WTC11 (cell line): ENCODE measurements around the gene ZFP37. TPM values are rescaled to one million over a fixed set of nuclear protein-coding genes. Genes with fewer than 3 reads are reported as not detected.

Source experiments
- ATAC-seq: fragments of 200-7000 bp; cut with Tn5 transposase; 2 replicates; pipeline ENCODE4 v1.10.0; 2021; ENCODE audit warnings: mild to moderate bottlenecking, moderate library complexity
- CTCF ChIA-PET: fragments of 300-600 bp; sonication (Branson Sonifier 250); formaldehyde crosslinking; loops from one replicate; lab custom pipeline; 2021; ENCODE audit warnings: antibody characterized with exemption; lab: Charles Lee
- POLR2A ChIA-PET: fragments of 350-600 bp; sonication (Branson Sonifier 250); formaldehyde crosslinking; loops from one replicate; lab custom pipeline; 2021; ENCODE audit warnings: antibody characterized with exemption; lab: Charles Lee
- DNase-seq: peaks from one replicate; pipeline ENCODE4 v3.0.0; 2021; ENCODE audit warnings: low spot score
- H3K27ac Mint-ChIP-seq: 2 replicates; pipeline ENCODE4 v1.8.0; 2021; ENCODE audit warnings: mixed read lengths
- H3K27me3 Mint-ChIP-seq: 2 replicates; pipeline ENCODE4 v1.8.0; 2021; ENCODE audit warnings: low read depth, mild to moderate bottlenecking, moderate library complexity, mixed read lengths
- H3K36me3 Mint-ChIP-seq: 2 replicates; pipeline ENCODE4 v1.8.0; 2021; ENCODE audit warnings: mixed read lengths
- H3K4me1 Mint-ChIP-seq: 2 replicates; pipeline ENCODE4 v1.8.0; 2022; ENCODE audit warnings: mixed read lengths
- H3K4me3 Mint-ChIP-seq: 2 replicates; pipeline ENCODE4 v1.8.0; 2021; ENCODE audit warnings: mild to moderate bottlenecking, moderate library complexity, mixed read lengths
- H3K9me3 Mint-ChIP-seq: 2 replicates; pipeline ENCODE4 v1.8.0; 2021; ENCODE audit warnings: mixed read lengths
- AR ChIP-seq: fragments of 250-450 bp; sonication (Bioruptor Pico); IDR thresholded peaks from 2 replicates; pipeline ENCODE4 v1.9.0; 2021; ENCODE audit warnings: mild to moderate bottlenecking
- ATF2 ChIP-seq: sonication (generic); formaldehyde crosslinking; IDR thresholded peaks from 2 replicates; pipeline ENCODE4 v1.8.1; 2022; ENCODE audit warnings: low read depth, missing genetic modification reagents, borderline replicate concordance
- ATF3 ChIP-seq: sonication (generic); formaldehyde crosslinking; conservative IDR thresholded peaks from 2 replicates; pipeline ENCODE4 v1.8.1; 2022; ENCODE audit warnings: mild to moderate bottlenecking, missing genetic modification reagents
- E2F1 ChIP-seq: sonication (generic); formaldehyde crosslinking; IDR thresholded peaks from 2 replicates; pipeline ENCODE4 v1.8.0; 2022; ENCODE audit warnings: mild to moderate bottlenecking, missing genetic modification reagents
- E2F4 ChIP-seq: sonication (generic); formaldehyde crosslinking; IDR thresholded peaks from 2 replicates; pipeline ENCODE4 v1.8.1; 2022; ENCODE audit warnings: low read depth, mild to moderate bottlenecking, moderate library complexity, missing genetic modification reagents, borderline replicate concordance
- ELF4 ChIP-seq: sonication (generic); formaldehyde crosslinking; IDR thresholded peaks from 2 replicates; pipeline ENCODE4 v1.8.1; 2022; ENCODE audit warnings: low read depth, mild to moderate bottlenecking, moderate library complexity, missing genetic modification reagents
- ESRRA ChIP-seq: sonication (generic); formaldehyde crosslinking; IDR thresholded peaks from 2 replicates; pipeline ENCODE4 v1.8.1; 2022; ENCODE audit warnings: mild to moderate bottlenecking, missing genetic modification reagents, borderline replicate concordance
- GABPB1 ChIP-seq: sonication (generic); formaldehyde crosslinking; IDR thresholded peaks from 2 replicates; pipeline ENCODE4 v1.8.1; 2023; ENCODE audit warnings: mild to moderate bottlenecking, missing genetic modification reagents
- GRHL2 ChIP-seq: fragments of 250-450 bp; sonication (Bioruptor Pico); IDR thresholded peaks from 2 replicates; pipeline ENCODE4 v1.8.0; 2022; ENCODE audit warnings: mild to moderate bottlenecking, moderate library complexity; ENCODE audit not compliant: insufficient replicate concordance, severe bottlenecking
- HMGA2 ChIP-seq: fragments of 250-450 bp; sonication (Bioruptor Pico); IDR thresholded peaks from 2 replicates; pipeline ENCODE4 v1.4.0; 2021; ENCODE audit warnings: mild to moderate bottlenecking, moderate library complexity
- JAZF1 ChIP-seq: fragments of 250-450 bp; sonication (Bioruptor Pico); IDR thresholded peaks from 2 replicates; pipeline ENCODE4 v1.9.0; 2021; ENCODE audit warnings: moderate library complexity, mild to moderate bottlenecking, inconsistent platforms
- KAT7 ChIP-seq: sonication (generic); formaldehyde crosslinking; IDR thresholded peaks from 2 replicates; pipeline ENCODE4 v1.8.1; 2023; ENCODE audit warnings: missing genetic modification reagents, mild to moderate bottlenecking, borderline replicate concordance
- NFE2L1 ChIP-seq: sonication (generic); formaldehyde crosslinking; IDR thresholded peaks from 2 replicates; pipeline ENCODE4 v1.8.1; 2023; ENCODE audit warnings: missing genetic modification reagents
- SOX15 ChIP-seq: fragments of 250-450 bp; sonication (Bioruptor Pico); IDR thresholded peaks from 2 replicates; pipeline ENCODE4 v1.9.0; 2021; ENCODE audit warnings: mild to moderate bottlenecking
- SP1 ChIP-seq: sonication (generic); formaldehyde crosslinking; conservative IDR thresholded peaks from 2 replicates; pipeline ENCODE4 v1.8.1; 2022; ENCODE audit warnings: missing genetic modification reagents
- ZBTB43 ChIP-seq: sonication (generic); formaldehyde crosslinking; IDR thresholded peaks from 2 replicates; pipeline ENCODE4 v1.8.1; 2023; ENCODE audit warnings: mild to moderate bottlenecking, missing genetic modification reagents
- ZNF138 ChIP-seq: sonication (generic); formaldehyde crosslinking; conservative IDR thresholded peaks from 2 replicates; pipeline ENCODE4 v1.8.1; 2022; ENCODE audit warnings: mild to moderate bottlenecking, moderate library complexity, missing genetic modification reagents
- ZNF232 ChIP-seq: sonication (generic); formaldehyde crosslinking; IDR thresholded peaks from 2 replicates; pipeline ENCODE4 v1.8.0; 2022; ENCODE audit warnings: mild to moderate bottlenecking, missing genetic modification reagents
- ZNF281 ChIP-seq: sonication (generic); formaldehyde crosslinking; IDR thresholded peaks from 2 replicates; pipeline ENCODE4 v1.8.0; 2023; ENCODE audit warnings: mild to moderate bottlenecking, missing genetic modification reagents
- ZNF423 ChIP-seq: fragments of 250-450 bp; sonication (Bioruptor Pico); IDR thresholded peaks from 2 replicates; pipeline ENCODE4 v2.1.2; 2022; ENCODE audit warnings: mild to moderate bottlenecking, moderate library complexity
- total RNA-seq: library from RNA; stranded (reverse); gene quantifications from 3 replicates; pipeline ENCODE4 v1.2.3, GENCODE V29; 2021

The ZFP37 gene
- total RNA-seq, 1 experiment from 2014 or later = 5.6 TPM

GRCh38 chr9:112997236-112997941 lies 59.1 kb downstream of the ZFP37 start:
- Mint-ChIP-seq H3K9me3 (peaks cover 85% of the 10 kb centered on the region), H3K4me1 (no peaks in the 10 kb centered on the region)
- DNase-seq = no peak

More at GRCh38 chr9:112997236-112997941, 59.1 kb downstream of the ZFP37 start:
- ChIA-PET CTCF (no interaction called here), POLR2A (no interaction called here)
- H3K27ac Mint-ChIP-seq = no peak overlapping the region
- no peak for ATAC-seq
- peaks cover 33% of the 10 kb centered on the region for H3K27me3 Mint-ChIP-seq
- TF ChIP-seq ZNF138 (CRISPR knock-in tag) = no peak
- TF ChIP-seq ZNF423 (CRISPR knock-in tag) = no peak
- TF ChIP-seq AR = no peak
- TF ChIP-seq E2F1 (CRISPR knock-in tag) = no peak
- no peak for TF ChIP-seq E2F4 (CRISPR knock-in tag)
- no peak for TF ChIP-seq ATF3 (CRISPR knock-in tag)
- no peak for TF ChIP-seq ZNF281
- no peak for TF ChIP-seq ZNF232
- no peak for TF ChIP-seq ZBTB43 (CRISPR knock-in tag)
- no peak for TF ChIP-seq GABPB1 (CRISPR knock-in tag)
- TF ChIP-seq KAT7 = no peak
- no peak for TF ChIP-seq SP1 (CRISPR knock-in tag)
- TF ChIP-seq SOX15 (CRISPR knock-in tag) = no peak
- no peak for TF ChIP-seq JAZF1
- TF ChIP-seq HMGA2 (CRISPR knock-in tag) = no peak
- TF ChIP-seq GRHL2 = no peak
- TF ChIP-seq ELF4 (CRISPR knock-in tag) = no peak
- TF ChIP-seq ATF2 (CRISPR knock-in tag) = no peak
- TF ChIP-seq ESRRA (CRISPR knock-in tag) = no peak
- TF ChIP-seq NFE2L1 (CRISPR knock-in tag) = no peak
- H3K36me3 Mint-ChIP-seq = peaks cover 84% of the 10 kb centered on the region
- H3K4me3 Mint-ChIP-seq = no peak overlapping the region
